Lower leg skin (tissue), 3 donors: ENCODE measurements around the gene SLC6A14.

Experiments
- CTCF ChIP-seq, 3 donors: fragments of 450-650 bp; IDR thresholded peaks; one replicate each; pipeline ENCODE4 v1.5.1; 2016; ENCODE audit warnings: antibody characterized with exemption in 3 of 3, mild to moderate bottlenecking in 3 of 3, moderate library complexity in 2 of 3
- POLR2A ChIP-seq, 2 donors: fragments of 450-650 bp; IDR thresholded peaks; one replicate each; pipeline ENCODE4 v1.6.1; 2016 to 2017; ENCODE audit warnings: antibody characterized with exemption in 2 of 2, mild to moderate bottlenecking in 1 of 2, moderate library complexity in 1 of 2

DNA sequence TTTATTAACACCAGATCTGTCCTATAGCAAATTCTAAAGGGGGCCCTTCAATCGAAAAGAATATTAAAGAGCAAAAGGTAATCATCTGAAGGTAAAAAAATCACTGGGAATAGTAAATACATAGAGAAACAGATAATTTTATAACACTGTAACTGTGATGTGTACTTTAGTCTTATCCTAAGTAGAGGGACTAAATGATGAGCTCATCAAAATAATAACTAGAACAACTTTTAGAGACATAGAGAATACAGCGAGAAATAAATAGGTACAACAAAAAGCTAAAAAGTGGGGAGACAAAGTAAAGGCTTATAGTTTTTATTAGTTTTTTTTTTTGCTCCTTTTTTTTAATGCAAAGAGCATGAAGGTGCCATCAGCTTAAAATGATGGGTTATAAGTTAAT lies 43.7 kb downstream of the SLC6A14 start:
- no peak for TF ChIP-seq CTCF (IDR thresholded peaks at IDR 0.05)
- TF ChIP-seq POLR2A (IDR thresholded peaks at IDR 0.05), result no peak
